Right atrium auricular region (tissue), 2 donors: ENCODE results near the gene HES5. TPM values are rescaled to one million over a fixed set of nuclear protein-coding genes. Genes with fewer than 3 reads are reported as not detected.
"Not testable (repeated sequence)": the region's sequence is repeated elsewhere in the genome, so short reads cannot be mapped to it uniquely, and the experiment has no call there.

ENCODE experiments used
- DNase-seq: peaks from one replicate; pipeline ENCODE4 v3.0.0-alpha.2; 2019; ENCODE audit warnings: low spot score
- H3K27ac ChIP-seq, 2 donors: fragments of 200-600 bp; sonication (generic); 1 replicate in 1 of 2; 2 replicates in 1 of 2; pipeline ENCODE4 v1.5.1; 2016 to 2019
- H3K27me3 ChIP-seq, 2 donors: fragments of 200-600 bp; sonication (generic); one replicate each; pipeline versions ENCODE4 v1.5.1 to v1.6.0; 2017 to 2019
- H3K36me3 ChIP-seq: fragments of 200-600 bp; sonication (generic); one replicate; pipeline ENCODE4 v1.5.1; 2016
- H3K4me1 ChIP-seq, 2 donors: fragments of 200-600 bp; sonication (generic); one replicate each; pipeline versions ENCODE4 v1.5.1 to v1.6.0; 2017 to 2019
- H3K4me3 ChIP-seq, 2 donors: fragments of 200-600 bp; sonication (generic); 1 replicate in 1 of 2; 2 replicates in 1 of 2; pipeline ENCODE4 v1.5.1; 2017 to 2019; ENCODE audit warnings: mild to moderate bottlenecking in 1 of 2, moderate library complexity in 1 of 2
- H3K9me3 ChIP-seq, 2 donors: fragments of 200-600 bp; sonication (generic); one replicate each; pipeline ENCODE4 v1.5.1; 2019
- total RNA-seq, 2 donors: library from RNA; depleted of rRNA; stranded (reverse); fragments of >200 nt; gene quantifications; one replicate each; pipeline ENCODE4 v1.1.0, GENCODE V29; 2016
- TF ChIP-seq, protein P1 (sequence below), 2 donors: fragments of 200-600 bp; sonication (generic); IDR thresholded peaks; one replicate each; pipeline ENCODE4 v1.5.1; 2019; ENCODE audit warnings: antibody characterized with exemption in 2 of 2

HES5 gene
- total RNA-seq, 2 donors from 2014 or later = not detected

DNA sequence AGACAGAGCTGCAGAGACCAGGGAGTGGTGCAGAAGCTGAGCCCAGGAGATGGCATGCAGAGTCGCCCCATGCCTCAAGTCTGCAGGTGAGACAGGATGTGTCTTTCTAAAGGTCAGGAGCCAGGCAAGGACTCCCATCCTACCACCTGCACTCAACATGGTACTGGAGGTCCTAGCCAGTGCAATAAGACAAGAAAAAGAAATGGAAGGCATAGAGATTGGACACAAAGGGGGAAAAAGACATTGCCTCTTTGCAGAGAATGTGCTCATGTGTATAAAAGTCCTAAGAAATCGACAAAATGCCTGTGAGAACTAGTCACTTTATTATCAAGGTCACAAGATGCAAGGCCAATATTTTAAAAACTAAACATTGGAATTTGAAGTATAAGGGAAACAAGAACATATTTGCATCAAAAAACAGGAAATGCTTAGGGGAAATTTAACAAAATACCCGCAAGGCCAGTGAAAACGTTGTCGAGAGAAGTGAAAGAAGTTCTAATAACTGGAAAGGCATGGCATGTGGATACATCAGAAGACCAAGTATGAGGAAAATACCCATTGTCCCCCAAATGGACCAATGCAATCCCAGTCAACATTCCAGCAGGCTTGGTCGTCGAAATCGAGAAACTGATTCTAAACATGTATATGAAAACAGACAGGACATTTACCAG lies 43.3 kb upstream of the HES5 start:
- Histone ChIP-seq H3K4me1 (peaks cover 0 to 12% of the 10 kb centered on the region in 2 donors), H3K4me3 (no peak overlapping the region), H3K27ac (no peak overlapping the region), H3K27me3 (no peaks in the 10 kb centered on the region), H3K36me3 (no peaks in the 10 kb centered on the region), H3K9me3 (peaks cover 5 to 6% of the 10 kb centered on the region in 2 donors)
- DNase-seq = no peak
- TF ChIP-seq, protein P1, sequence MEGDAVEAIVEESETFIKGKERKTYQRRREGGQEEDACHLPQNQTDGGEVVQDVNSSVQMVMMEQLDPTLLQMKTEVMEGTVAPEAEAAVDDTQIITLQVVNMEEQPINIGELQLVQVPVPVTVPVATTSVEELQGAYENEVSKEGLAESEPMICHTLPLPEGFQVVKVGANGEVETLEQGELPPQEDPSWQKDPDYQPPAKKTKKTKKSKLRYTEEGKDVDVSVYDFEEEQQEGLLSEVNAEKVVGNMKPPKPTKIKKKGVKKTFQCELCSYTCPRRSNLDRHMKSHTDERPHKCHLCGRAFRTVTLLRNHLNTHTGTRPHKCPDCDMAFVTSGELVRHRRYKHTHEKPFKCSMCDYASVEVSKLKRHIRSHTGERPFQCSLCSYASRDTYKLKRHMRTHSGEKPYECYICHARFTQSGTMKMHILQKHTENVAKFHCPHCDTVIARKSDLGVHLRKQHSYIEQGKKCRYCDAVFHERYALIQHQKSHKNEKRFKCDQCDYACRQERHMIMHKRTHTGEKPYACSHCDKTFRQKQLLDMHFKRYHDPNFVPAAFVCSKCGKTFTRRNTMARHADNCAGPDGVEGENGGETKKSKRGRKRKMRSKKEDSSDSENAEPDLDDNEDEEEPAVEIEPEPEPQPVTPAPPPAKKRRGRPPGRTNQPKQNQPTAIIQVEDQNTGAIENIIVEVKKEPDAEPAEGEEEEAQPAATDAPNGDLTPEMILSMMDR (IDR thresholded peaks at IDR 0.05) = no peak

DNA sequence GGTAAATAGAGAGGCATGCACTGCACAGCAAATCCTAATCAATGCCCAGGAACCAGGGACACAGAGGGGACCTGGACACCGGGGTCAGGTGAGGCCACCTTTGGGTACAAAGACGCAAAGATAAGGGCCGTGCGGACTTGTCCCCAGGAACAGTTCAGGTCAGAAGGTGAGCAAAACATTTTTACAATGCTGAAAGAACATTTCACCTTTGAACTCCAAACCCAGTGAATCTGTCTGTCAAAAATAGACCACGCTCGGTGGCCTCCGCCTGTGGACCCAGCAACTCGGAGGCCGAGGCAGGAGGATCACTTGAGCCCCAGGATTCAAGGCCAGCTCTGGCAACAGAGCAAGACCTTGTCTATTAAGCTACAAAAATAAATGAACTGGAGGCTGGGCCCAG lies 41.3 kb upstream of the HES5 start:
- no peak for DNase-seq
- Histone ChIP-seq H3K4me1 (no peaks in the 10 kb centered on the region), H3K27me3 (no peaks in the 10 kb centered on the region), H3K27ac (no peak overlapping the region), H3K36me3 (no peaks in the 10 kb centered on the region), H3K9me3 (peaks cover 5 to 6% of the 10 kb centered on the region in 2 donors), H3K4me3 (no peak overlapping the region)
- TF ChIP-seq, protein P1 (IDR thresholded peaks at IDR 0.05) = no peak

DNA sequence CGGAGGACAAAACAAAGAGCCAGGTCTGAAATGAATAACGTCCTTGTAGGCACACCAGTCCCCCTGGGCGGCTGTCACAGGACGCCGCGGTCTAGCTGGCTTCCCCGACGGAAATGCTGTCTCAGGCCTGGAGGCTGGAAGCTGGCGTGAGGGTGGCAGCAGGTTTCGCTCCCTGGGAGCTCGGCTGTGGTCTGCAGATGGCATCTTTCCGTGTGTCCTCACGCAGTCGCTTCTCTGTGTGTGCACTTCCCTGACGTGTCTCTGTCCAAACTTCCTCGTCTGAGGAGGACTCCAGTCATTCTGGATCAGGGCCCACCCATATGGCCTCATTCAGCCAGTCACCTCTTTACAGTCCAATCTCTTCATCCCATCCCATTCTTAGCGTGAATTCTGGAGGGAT lies 40.3 kb upstream of the HES5 start:
- TF ChIP-seq, protein P1 (IDR thresholded peaks at IDR 0.05) = no peak
- Histone ChIP-seq H3K27me3 (no peaks in the 10 kb centered on the region), H3K4me3 (no peak overlapping the region), H3K9me3 (peaks cover 5 to 6% of the 10 kb centered on the region in 2 donors), H3K27ac (no peak overlapping the region), H3K4me1 (no peaks in the 10 kb centered on the region), H3K36me3 (no peaks in the 10 kb centered on the region)
- DNase-seq = no peak

DNA sequence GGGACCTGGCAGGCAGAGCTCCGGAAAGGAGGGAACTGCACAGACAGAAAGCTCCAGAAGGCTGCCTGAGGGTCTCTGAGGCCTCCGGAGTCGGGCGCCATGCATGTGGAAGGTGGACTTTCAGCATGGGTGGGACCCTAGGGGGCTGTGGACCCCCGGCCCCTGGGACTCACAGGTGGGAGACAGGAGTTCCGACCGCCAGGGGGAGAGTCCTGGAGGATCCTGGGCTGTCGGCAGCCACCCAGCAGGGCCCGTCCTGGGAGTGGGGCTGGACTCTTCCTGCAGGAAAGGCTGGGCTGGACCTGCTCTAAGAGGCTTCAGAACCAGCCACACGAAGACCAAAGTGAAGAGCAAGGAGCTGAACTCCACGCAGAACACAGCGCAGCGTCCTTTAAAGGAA lies 39.6 kb upstream of the HES5 start:
- not testable (repeated sequence) for H3K9me3 ChIP-seq, DNase-seq, H3K4me3 ChIP-seq, H3K27ac ChIP-seq, H3K36me3 ChIP-seq, H3K4me1 ChIP-seq, H3K27me3 ChIP-seq

DNA sequence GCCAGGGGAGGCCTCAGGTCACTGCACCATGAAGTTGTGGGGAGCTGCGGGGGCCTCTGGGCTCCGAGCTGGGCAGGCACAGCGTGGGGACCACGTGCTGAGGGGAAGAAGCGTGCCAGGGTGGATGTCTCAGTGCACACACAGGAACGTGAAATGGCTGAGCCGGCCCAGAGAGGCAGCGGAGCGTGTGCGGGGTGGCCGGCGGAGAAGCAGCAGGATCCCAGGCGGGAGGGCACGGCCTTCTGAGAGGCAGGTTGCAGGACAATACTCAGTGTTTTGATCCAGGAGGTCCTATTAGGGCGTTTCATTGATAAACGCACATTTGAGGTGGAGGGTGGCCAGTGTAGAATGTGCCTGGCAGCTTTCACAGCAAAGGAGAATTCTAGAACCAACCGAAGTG lies 39.0 kb upstream of the HES5 start:
- Histone ChIP-seq H3K4me3 (no peak overlapping the region), H3K36me3 (no peaks in the 10 kb centered on the region), H3K4me1 (no peaks in the 10 kb centered on the region), H3K27me3 (no peaks in the 10 kb centered on the region), H3K27ac (no peak overlapping the region), H3K9me3 (peaks cover 5 to 6% of the 10 kb centered on the region in 2 donors)
- DNase-seq = no peak
- TF ChIP-seq, protein P1 (IDR thresholded peaks at IDR 0.05) = no peak

DNA sequence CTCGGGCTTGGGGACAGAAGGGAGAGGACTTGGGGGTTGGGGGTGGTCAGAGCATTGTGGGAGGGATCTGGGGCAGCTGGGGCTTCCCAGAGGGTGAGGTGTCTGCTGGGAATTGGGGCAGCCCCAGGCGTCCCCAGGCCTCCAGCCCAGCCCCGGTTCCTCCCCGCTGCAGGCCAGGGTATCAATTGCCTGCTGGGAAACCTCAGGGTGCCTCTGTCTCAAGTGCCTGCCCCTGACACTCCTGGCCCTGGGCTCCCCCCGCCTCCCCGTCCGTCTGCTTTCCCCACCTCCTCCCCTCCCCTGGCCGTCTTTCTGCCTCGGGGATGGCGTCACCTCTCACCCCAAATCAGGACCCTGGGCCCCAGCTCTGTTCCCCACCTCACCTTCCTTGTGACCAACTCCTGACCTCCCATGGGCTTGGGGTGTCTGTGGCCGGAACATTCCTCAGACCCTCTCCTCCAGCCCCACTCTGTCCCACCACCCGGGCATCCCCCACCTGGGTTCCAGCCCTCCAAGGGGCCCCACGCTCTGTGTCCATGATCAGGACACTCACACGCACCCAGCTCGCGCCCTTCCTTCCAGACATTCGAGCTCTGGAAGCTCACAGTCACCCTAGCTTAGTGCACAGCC lies 38.2 kb upstream of the HES5 start:
- not testable (repeated sequence) for H3K4me3 ChIP-seq, H3K36me3 ChIP-seq, DNase-seq, H3K4me1 ChIP-seq, H3K27me3 ChIP-seq, H3K27ac ChIP-seq, H3K9me3 ChIP-seq
